ENCODE measurements around the gene DVL3. TPM values are rescaled to one million over a fixed set of nuclear protein-coding genes. Genes with fewer than 3 reads are reported as not detected.

DVL3 gene
- total RNA-seq, 2 donors from 2014 or later = 43.5 to 66.1 TPM

- DNase-seq (ENCODE audit: low spot score) = no peak
- Histone ChIP-seq H3K27me3 (no peaks in the 10 kb centered on the region), H3K27ac (peak overlapping the region; percentile 88 to 93), H3K9me3 (no peaks in the 10 kb centered on the region), H3K4me3 (peak overlapping the region; percentile 87 to 92), H3K36me3 (peaks cover 32% of the 10 kb centered on the region), H3K4me1 (peaks cover 0 to 24% of the 10 kb centered on the region in 2 donors)
- no peak for TF ChIP-seq CTCF (IDR thresholded peaks at IDR 0.05)
Observed at GRCh38 chr3:184135911-184136260, 19.3 kb upstream of the DVL3 start.

GRCh38 chr3:184140436-184140835 is 14.7 kb upstream of the DVL3 start:
- Histone ChIP-seq H3K27ac (no peak overlapping the region), H3K4me1 (peaks cover 0 to 19% of the 10 kb centered on the region in 2 donors), H3K27me3 (no peaks in the 10 kb centered on the region), H3K36me3 (peaks cover 77% of the 10 kb centered on the region), H3K4me3 (no peak overlapping the region), H3K9me3 (no peaks in the 10 kb centered on the region)
- no peak for DNase-seq (ENCODE audit: low spot score)
- TF ChIP-seq CTCF (IDR thresholded peaks at IDR 0.05) = no peak

GRCh38 chr3:184142199-184142598 is 13.0 kb upstream of the DVL3 start:
- H3K27me3 ChIP-seq = no peaks in the 10 kb centered on the region
- no peak for DNase-seq (ENCODE audit: low spot score)
- no peak overlapping the region for H3K4me3 ChIP-seq
- H3K4me1 ChIP-seq = peaks cover 0 to 3% of the 10 kb centered on the region in 2 donors
- no peak overlapping the region for H3K27ac ChIP-seq
- H3K9me3 ChIP-seq = no peaks in the 10 kb centered on the region
- TF ChIP-seq CTCF (IDR thresholded peaks at IDR 0.05) = no peak
- H3K36me3 ChIP-seq = peaks cover 89% of the 10 kb centered on the region

GRCh38 chr3:184143327-184143726 is 11.8 kb upstream of the DVL3 start:
- Histone ChIP-seq H3K4me3 (no peak overlapping the region), H3K27me3 (no peaks in the 10 kb centered on the region), H3K9me3 (no peaks in the 10 kb centered on the region), H3K27ac (no peak overlapping the region), H3K36me3 (peaks cover 79% of the 10 kb centered on the region), H3K4me1 (no peaks in the 10 kb centered on the region)
- no peak for TF ChIP-seq CTCF (IDR thresholded peaks at IDR 0.05)
- DNase-seq (ENCODE audit: low spot score) = no peak

- no peak overlapping the region for H3K4me3 ChIP-seq
- H3K4me1 ChIP-seq = no peaks in the 10 kb centered on the region
- DNase-seq (ENCODE audit: low spot score) = no peak
- peaks cover 71% of the 10 kb centered on the region for H3K36me3 ChIP-seq
- no peaks in the 10 kb centered on the region for H3K9me3 ChIP-seq
- TF ChIP-seq CTCF (IDR thresholded peaks at IDR 0.05) = no peak
- H3K27ac ChIP-seq = no peak overlapping the region
- H3K27me3 ChIP-seq = no peaks in the 10 kb centered on the region
Observed at GRCh38 chr3:184144505-184144904, 10.7 kb upstream of the DVL3 start.

GRCh38 chr3:184145111-184145524 is 10.1 kb upstream of the DVL3 start:
- Histone ChIP-seq H3K9me3 (no peaks in the 10 kb centered on the region), H3K4me1 (no peaks in the 10 kb centered on the region), H3K36me3 (peaks cover 65% of the 10 kb centered on the region), H3K27me3 (no peaks in the 10 kb centered on the region), H3K4me3 (no peak overlapping the region), H3K27ac (no peak overlapping the region)
- peak in 1 of 2 donors; percentile 54 for TF ChIP-seq CTCF (IDR thresholded peaks at IDR 0.05)
- DNase-seq (ENCODE audit: low spot score) = no peak

Measured in right atrium auricular region (tissue), 2 donors.